Astrocyte of the spinal cord (primary cell): Measurements from ENCODE around the gene BEX3.
A peak's percentile ranks its signal among the peaks of the same experiment; 100 is the strongest.
"Not testable (repeated sequence)": the region's sequence is repeated elsewhere in the genome, so short reads cannot be mapped to it uniquely, and the experiment has no call there.

Experiments used
- DNase-seq: peaks from one replicate; pipeline ENCODE4 v3.0.0; 2011; ENCODE audit warnings: low read depth, low spot score
- H3K4me3 ChIP-seq: 2 replicates; pipeline ENCODE4 v1.5.1; 2011; ENCODE audit warnings: low read depth, mild to moderate bottlenecking, low read length, moderate library complexity
- in situ Hi-C: cut with HindIII; loops from 2 replicates; pipeline ENCODE4 v1.10.0; 2017; ENCODE audit warnings: low sequenced_read_pairs
- TF ChIP-seq, protein P1 (sequence below): IDR thresholded peaks from 2 replicates; pipeline ENCODE4 v1.5.1; 2012; ENCODE audit warnings: low read depth, mild to moderate bottlenecking, low read length, inconsistent platforms

The BEX3 gene

DNA sequence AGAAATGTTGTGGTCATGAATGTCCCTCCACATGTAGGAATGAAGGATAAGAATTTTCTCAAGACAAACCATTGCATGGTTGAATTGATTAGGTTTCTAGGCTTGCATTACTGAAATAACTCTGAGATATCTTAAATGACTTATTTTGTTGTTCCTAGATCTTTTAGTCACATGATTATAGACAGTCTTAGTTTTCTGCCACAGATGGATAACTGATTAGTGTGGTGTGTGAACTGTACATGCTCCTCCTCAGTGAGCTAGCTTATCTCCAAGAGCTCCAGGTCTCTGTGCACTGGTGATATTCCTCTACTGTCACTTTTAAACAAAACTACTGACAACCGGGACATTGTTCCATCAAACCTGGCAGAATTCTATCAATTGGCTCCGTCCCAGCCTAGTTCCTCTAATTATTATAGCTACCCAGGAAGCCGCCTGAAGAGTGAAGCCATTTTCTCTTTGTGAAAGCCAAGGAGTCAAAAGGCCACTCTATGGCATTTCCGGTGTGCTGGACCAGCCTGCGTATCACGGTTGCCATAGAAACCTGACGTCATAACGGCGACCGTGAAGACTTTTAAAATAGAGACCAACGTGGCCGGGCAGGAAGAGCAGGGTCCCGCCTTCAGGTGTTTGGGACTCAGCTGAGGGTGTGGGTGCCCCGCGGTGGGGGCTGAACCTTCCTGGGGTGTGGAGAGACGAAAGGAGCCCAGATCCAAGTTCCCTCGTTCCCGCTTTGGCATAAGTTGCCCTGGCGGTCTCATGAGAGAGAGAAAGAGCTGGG lies 28.1 kb downstream of the BEX3 start:
- H3K4me3 ChIP-seq = peak overlapping the region; percentile 58
- TF ChIP-seq, protein P1, sequence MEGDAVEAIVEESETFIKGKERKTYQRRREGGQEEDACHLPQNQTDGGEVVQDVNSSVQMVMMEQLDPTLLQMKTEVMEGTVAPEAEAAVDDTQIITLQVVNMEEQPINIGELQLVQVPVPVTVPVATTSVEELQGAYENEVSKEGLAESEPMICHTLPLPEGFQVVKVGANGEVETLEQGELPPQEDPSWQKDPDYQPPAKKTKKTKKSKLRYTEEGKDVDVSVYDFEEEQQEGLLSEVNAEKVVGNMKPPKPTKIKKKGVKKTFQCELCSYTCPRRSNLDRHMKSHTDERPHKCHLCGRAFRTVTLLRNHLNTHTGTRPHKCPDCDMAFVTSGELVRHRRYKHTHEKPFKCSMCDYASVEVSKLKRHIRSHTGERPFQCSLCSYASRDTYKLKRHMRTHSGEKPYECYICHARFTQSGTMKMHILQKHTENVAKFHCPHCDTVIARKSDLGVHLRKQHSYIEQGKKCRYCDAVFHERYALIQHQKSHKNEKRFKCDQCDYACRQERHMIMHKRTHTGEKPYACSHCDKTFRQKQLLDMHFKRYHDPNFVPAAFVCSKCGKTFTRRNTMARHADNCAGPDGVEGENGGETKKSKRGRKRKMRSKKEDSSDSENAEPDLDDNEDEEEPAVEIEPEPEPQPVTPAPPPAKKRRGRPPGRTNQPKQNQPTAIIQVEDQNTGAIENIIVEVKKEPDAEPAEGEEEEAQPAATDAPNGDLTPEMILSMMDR = no peak
- peak; percentile 86 for DNase-seq
- in situ Hi-C loops = no loop called here

DNA sequence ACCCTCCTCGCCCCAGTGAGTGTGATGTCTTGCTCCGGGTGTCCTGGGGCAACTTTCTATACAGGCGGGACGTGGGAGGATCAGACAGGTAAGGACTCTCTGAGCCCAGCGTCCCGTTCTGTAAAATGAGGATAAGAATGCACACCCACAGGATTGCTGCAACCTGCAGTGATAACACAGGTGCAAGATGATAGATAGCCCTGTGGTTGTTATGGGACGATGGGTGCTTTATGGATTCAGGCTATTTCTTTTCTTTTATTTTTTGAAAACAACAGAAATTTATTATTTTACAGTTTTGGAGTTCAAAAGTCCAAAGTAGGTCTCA lies 28.6 kb downstream of the BEX3 start:
- no peak for DNase-seq
- in situ Hi-C loops = no loop called here
- H3K4me3 ChIP-seq = peak overlapping the region; percentile 58
- TF ChIP-seq, protein P1 = no peak

DNA sequence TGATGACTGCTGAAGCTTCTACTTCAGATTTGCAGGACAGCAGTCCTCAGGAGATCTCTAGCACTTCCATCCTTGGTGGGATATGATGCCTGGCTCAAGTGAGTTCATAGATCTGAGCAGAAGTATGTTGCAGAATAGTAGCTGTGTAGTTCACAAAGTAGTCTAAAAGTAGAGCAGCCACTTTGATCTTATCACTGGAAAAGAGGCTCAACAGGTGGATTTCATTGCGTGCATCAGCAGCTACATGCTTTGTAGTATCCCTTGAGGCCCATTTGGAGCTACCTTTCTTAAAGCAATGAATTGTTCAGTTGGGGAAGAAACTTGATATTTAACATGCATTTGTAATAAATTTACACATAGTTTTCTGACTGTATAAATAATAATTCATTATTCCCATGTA lies 29.9 kb downstream of the BEX3 start:
- in situ Hi-C loops = no loop called here
- H3K4me3 ChIP-seq = no peak overlapping the region
- no peak for DNase-seq
- TF ChIP-seq, protein P1 = no peak

DNA sequence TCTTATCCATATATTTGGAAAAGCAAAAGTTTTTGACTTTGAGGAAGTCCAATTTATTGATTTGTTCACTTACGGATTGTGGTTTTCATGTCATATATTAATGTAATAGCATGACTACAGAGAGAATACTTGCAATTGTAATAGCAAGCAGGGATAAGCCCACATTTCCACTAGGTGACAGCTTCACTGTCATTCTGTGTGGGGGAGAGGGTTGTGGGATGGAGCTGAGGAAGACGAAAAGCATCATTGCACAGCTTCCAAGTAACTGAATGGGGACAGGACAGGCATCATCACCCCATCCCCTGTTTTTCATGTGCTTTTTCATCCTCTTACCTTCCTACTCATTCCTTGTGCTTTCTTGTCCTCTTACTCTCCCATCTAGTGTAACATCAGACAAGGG lies 31.4 kb downstream of the BEX3 start:
- in situ Hi-C loops = no loop called here
- TF ChIP-seq, protein P1 = no peak
- no peak overlapping the region for H3K4me3 ChIP-seq
- no peak for DNase-seq

DNA sequence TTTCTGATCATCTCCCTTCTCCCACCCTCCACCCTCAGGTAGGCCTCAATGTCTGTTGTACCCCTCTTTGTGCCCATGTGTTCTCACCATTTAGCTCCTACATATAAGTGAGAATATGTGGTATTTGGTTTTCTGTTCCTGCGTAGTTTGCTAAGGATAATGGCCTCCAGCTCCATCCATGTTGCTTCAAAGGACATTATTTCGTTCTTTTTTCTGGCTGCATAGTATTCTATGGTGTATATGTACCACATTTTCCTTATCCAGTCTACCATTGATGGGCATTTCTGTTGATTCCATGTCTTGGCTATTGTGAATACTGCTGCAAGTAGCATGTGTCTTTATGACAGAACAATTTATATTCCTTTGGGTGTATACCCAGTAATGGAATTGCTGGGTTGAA lies 35.4 kb downstream of the BEX3 start:
- DNase-seq, H3K4me3 ChIP-seq, in situ Hi-C loops: not testable (repeated sequence)

DNA sequence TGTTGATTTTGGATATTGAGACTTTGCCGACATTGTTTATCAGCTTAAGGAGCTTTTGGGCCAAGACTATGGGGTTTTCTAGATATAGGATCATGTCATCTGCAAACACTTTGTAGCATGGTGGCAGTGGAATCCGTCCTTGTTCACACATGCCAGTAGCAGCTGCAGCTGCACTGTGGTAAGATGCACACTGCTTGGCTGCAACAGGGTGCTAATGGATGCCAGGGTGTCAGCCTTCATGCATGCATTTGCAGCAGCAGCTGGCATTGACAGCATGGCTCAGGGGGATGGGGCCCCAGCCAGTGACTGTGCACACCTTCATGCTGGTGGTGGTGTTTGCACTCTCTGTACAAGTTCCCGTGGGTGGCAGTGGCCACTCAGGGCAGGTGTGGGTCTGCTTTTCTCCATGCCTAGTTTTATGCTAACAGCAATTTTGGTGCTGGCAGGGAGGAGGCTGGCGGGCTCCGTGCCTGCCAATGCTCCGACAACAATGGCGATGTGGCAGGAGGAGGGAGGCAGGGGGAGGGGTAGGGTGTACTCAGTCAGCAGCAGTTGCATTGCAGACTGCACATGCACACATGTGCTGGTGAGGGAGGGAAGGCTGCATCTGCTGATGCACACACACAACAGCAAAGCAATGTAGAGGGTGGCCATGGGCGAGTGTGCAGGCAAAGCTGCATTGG lies 37.5 kb downstream of the BEX3 start:
- TF ChIP-seq, protein P1 = no peak
- in situ Hi-C loops = no loop called here
- no peak overlapping the region for H3K4me3 ChIP-seq
- DNase-seq = no peak

DNA sequence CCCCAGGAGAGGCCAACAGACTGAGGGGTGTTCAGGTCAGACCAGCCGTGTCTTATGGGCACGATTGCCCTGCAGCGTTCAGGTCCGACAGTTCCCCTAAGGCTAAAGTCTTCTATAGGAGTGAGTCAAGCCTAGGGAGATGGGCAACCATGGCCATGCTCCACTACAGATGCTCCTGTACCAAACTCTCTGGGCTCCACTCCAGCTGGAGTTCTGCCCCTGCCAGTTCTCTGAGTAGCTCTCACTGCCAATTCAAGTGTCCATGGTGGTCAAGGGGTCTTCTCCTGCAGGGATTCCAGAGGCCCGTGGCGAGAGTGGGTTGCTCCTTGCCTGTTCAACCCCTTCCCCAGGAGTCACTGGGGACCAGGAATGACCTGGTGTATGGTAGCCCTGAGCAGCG lies 38.2 kb downstream of the BEX3 start:
- no peak overlapping the region for H3K4me3 ChIP-seq
- no peak for DNase-seq
- TF ChIP-seq, protein P1 = no peak
- in situ Hi-C loops = no loop called here
